ENCODE results near the gene DNMBP. TPM values are rescaled to one million over a fixed set of nuclear protein-coding genes. Genes with fewer than 3 reads are reported as not detected.

DNMBP gene
- total and polyA plus RNA-seq, 2 experiments from 2014 or later, result 13.4 to 31.2 TPM

- TF ChIP-seq ZNF462 (CRISPR knock-in tag; IDR thresholded peaks at IDR 0.05), result no peak
Measured at GRCh38 chr10:99843310-99843709, 166.4 kb downstream of the DNMBP start (continued).

GRCh38 chr10:99841746-99842145 is 168.0 kb downstream of the DNMBP start:
- Histone ChIP-seq H3K27me3 (ENCODE audit: insufficient read depth) (no peaks in the 10 kb centered on the region), H3K4me3 (no peak overlapping the region), H3K9me2 (ENCODE audit: insufficient read depth) (no peaks in the 10 kb centered on the region), H3K79me2 (replicated peaks; ENCODE audit: insufficient read depth) (no peaks in the 10 kb centered on the region), H3K4me1 (ENCODE audit: insufficient read depth) (peaks cover 7% of the 10 kb centered on the region), H2AFZ (peak overlapping the region; percentile 28; the same call in 1 of the 2 replicates), H3F3A (replicated peaks; ENCODE audit: low read depth) (no peaks in the 10 kb centered on the region), H3K4me2 (no peak overlapping the region), H3K27ac (ENCODE audit: low read depth) (no peak overlapping the region), H3K36me3 (ENCODE audit: insufficient read depth) (no peaks in the 10 kb centered on the region), H4K20me1 (replicated peaks; ENCODE audit: insufficient read depth) (no peaks in the 10 kb centered on the region)
- H3K9me3 Mint-ChIP-seq, result peaks cover 12% of the 10 kb centered on the region
- H3K4me1 Mint-ChIP-seq, result peaks cover 12% of the 10 kb centered on the region
- H3K4me3 Mint-ChIP-seq, result no peak overlapping the region
- peaks cover 7% of the 10 kb centered on the region for H3K27me3 Mint-ChIP-seq (ENCODE audit: insufficient read depth, low read depth, poor library complexity)
- no peak for DNase-seq (ENCODE audit: low spot score)
- no peak for ATAC-seq
- peaks cover 9% of the 10 kb centered on the region for H3K36me3 Mint-ChIP-seq (ENCODE audit: low read depth)
- no peak overlapping the region for H3K27ac Mint-ChIP-seq
- TF ChIP-seq CREB1 (CRISPR knock-in tag; IDR thresholded peaks at IDR 0.05; ENCODE audit: low read depth), result no peak
- no peak for TF ChIP-seq ZNF331 (CRISPR knock-in tag; IDR thresholded peaks at IDR 0.05; ENCODE audit: low read depth)
- TF ChIP-seq JUNB (IDR thresholded peaks at IDR 0.05; ENCODE audit: unreplicated experiment), result no peak
- no peak for TF ChIP-seq EZH2phosphoT487 (IDR thresholded peaks at IDR 0.05; ENCODE audit: unreplicated experiment)
- TF ChIP-seq STAT1 (IDR thresholded peaks at IDR 0.05; ENCODE audit: unreplicated experiment), result no peak
- TF ChIP-seq NANOG (IDR thresholded peaks at IDR 0.05; ENCODE audit: borderline replicate concordance), result no peak
- no peak for TF ChIP-seq ZNF114 (CRISPR knock-in tag; IDR thresholded peaks at IDR 0.05)
- no peak for TF ChIP-seq ETS1 (IDR thresholded peaks at IDR 0.05)
- TF ChIP-seq EZH2 (IDR thresholded peaks at IDR 0.05; ENCODE audit: low read depth, unreplicated experiment), result no peak
- no peak for TF ChIP-seq POLR2AphosphoS5 (IDR thresholded peaks at IDR 0.05; ENCODE audit: low read depth)
- TF ChIP-seq CTCF (conservative IDR thresholded peaks at IDR 0.05; ENCODE audit: low read depth in 2 of 2), result no peak
- no peak for TF ChIP-seq REST (IDR thresholded peaks at IDR 0.05; ENCODE audit: unreplicated experiment)

Measured in GM23338 (cell line).